AG04450 (cell line): ENCODE measurements around the gene CEP295NL. TPM values are rescaled to one million over a fixed set of nuclear protein-coding genes. Genes with fewer than 3 reads are reported as not detected.
A peak's percentile ranks its signal among the peaks of the same experiment; 100 is the strongest.

Source experiments
- CTCF ChIA-PET: fragments of 300-600, 350-600 bp; formaldehyde crosslinking; extraction: SDS; loops from one replicate; lab custom pipeline; 2022; ENCODE audit warnings: antibody characterized with exemption, inconsistent platforms; lab: Charles Lee
- POLR2A ChIA-PET: fragments of 350-600 bp; formaldehyde crosslinking; extraction: SDS; loops from one replicate; lab custom pipeline; 2021; ENCODE audit warnings: antibody characterized with exemption, inconsistent platforms; lab: Yijun Ruan, JAX
- DNase-seq: peaks from one replicate; pipeline ENCODE4 v3.0.0-alpha.2; 2011; ENCODE audit warnings: low read depth, low spot score
- H3K27ac ChIP-seq: one replicate; pipeline ENCODE4 v1.5.1; 2012; ENCODE audit warnings: low read depth, low read length, control low read depth
- H3K27me3 ChIP-seq: one replicate; pipeline ENCODE4 v1.6.0; 2012; ENCODE audit warnings: low read length; ENCODE audit not compliant: control insufficient read depth, insufficient read depth
- H3K4me3 ChIP-seq: 2 replicates; pipeline ENCODE4 v1.5.1; 2011; ENCODE audit warnings: mild to moderate bottlenecking, low read depth, low read length, control low read depth
- H3K9me3 ChIP-seq: 2 replicates; pipeline ENCODE4 v1.5.1; 2012; ENCODE audit warnings: low read length; ENCODE audit not compliant: control insufficient read depth, insufficient read depth
- CTCF ChIP-seq: IDR thresholded peaks from 2 replicates; pipeline ENCODE4 v1.5.1; 2011; ENCODE audit warnings: low read depth, low read length, control low read depth, inconsistent platforms
- polyA plus RNA-seq: library from polyadenylated mRNA; depleted of rRNA; stranded (reverse); fragments of >200 nt; gene quantifications from 2 replicates; pipeline ENCODE4 v1.2.3, GENCODE V29; 2011

CEP295NL gene
- polyA plus RNA-seq, 1 experiment: 0.11 TPM

GRCh38 chr17:78849026-78849425, 54.0 kb downstream of the CEP295NL start:
- DNase-seq: no peak
- POLR2A ChIA-PET: no interaction called here
- CTCF ChIA-PET: interaction anchor here (0.6 kb wide), 1 partner anchor 122 kb away, joined by 3 read pairs; no protein-coding TSS in a partner anchor
- no peaks in the 10 kb centered on the region for H3K27me3 ChIP-seq
- H3K27ac ChIP-seq: no peak overlapping the region
- no peaks in the 10 kb centered on the region for H3K9me3 ChIP-seq
- no peak for TF ChIP-seq CTCF
- no peak overlapping the region for H3K4me3 ChIP-seq

- DNase-seq: no peak
- no peak for TF ChIP-seq CTCF
- POLR2A ChIA-PET: no interaction called here
- Histone ChIP-seq H3K9me3 (no peaks in the 10 kb centered on the region; the same call in 1 of the 2 replicates), H3K27me3 (no peaks in the 10 kb centered on the region), H3K4me3 (no peak overlapping the region), H3K27ac (no peak overlapping the region)
- CTCF ChIA-PET: interaction anchor here (1.4 kb wide), 1 partner anchor 19 kb away, joined by 8 read pairs; no protein-coding TSS in a partner anchor
Measured at GRCh38 chr17:78847052-78847451, 55.9 kb downstream of the CEP295NL start.

GRCh38 chr17:78844301-78845005, 58.5 kb downstream of the CEP295NL start:
- no peak overlapping the region for H3K27ac ChIP-seq
- no peaks in the 10 kb centered on the region for H3K27me3 ChIP-seq
- no peaks in the 10 kb centered on the region; the same call in 1 of the 2 replicates for H3K9me3 ChIP-seq
- no peak for TF ChIP-seq CTCF
- no peak overlapping the region for H3K4me3 ChIP-seq
- ChIA-PET POLR2A (no interaction called here), CTCF (no interaction called here)
- no peak for DNase-seq

- Histone ChIP-seq H3K4me3 (no peak overlapping the region), H3K27ac (no peak overlapping the region), H3K27me3 (no peaks in the 10 kb centered on the region), H3K9me3 (no peaks in the 10 kb centered on the region; the same call in 1 of the 2 replicates)
- DNase-seq: no peak
- peak; percentile 51 for TF ChIP-seq CTCF
- ChIA-PET CTCF (no interaction called here), POLR2A (no interaction called here)
Measured at GRCh38 chr17:78842881-78843565, 60.0 kb downstream of the CEP295NL start.
